HUES6 (cell line): Measurements from ENCODE around the gene SGSM2.

Experiments used
- H3K27ac ChIP-seq: 2 replicates; pipeline ENCODE4 v1.7.0; 2013; ENCODE audit warnings: low read depth, mild to moderate bottlenecking, low read length, inconsistent platforms
- H3K27me3 ChIP-seq: 2 replicates; pipeline ENCODE4 v1.6.1; 2013; ENCODE audit warnings: low read length; ENCODE audit not compliant: control insufficient read depth, insufficient read depth
- H3K36me3 ChIP-seq: 2 replicates; pipeline ENCODE4 v1.6.1; 2013; ENCODE audit warnings: low read length; ENCODE audit not compliant: control insufficient read depth, insufficient read depth
- H3K4me1 ChIP-seq: 2 replicates; pipeline ENCODE4 v1.6.1; 2013; ENCODE audit warnings: low read length; ENCODE audit not compliant: control insufficient read depth, insufficient read depth
- H3K4me3 ChIP-seq: 2 replicates; pipeline ENCODE4 v1.5.1; 2013; ENCODE audit warnings: low read depth, low read length
- H3K9ac ChIP-seq: one replicate; pipeline ENCODE4 v1.6.1; 2013; ENCODE audit warnings: mild to moderate bottlenecking, low read length
- H3K9me3 ChIP-seq: 2 replicates; pipeline ENCODE4 v1.6.1; 2013; ENCODE audit warnings: low read depth, low read length; ENCODE audit not compliant: control insufficient read depth, insufficient read depth

SGSM2 gene

DNA sequence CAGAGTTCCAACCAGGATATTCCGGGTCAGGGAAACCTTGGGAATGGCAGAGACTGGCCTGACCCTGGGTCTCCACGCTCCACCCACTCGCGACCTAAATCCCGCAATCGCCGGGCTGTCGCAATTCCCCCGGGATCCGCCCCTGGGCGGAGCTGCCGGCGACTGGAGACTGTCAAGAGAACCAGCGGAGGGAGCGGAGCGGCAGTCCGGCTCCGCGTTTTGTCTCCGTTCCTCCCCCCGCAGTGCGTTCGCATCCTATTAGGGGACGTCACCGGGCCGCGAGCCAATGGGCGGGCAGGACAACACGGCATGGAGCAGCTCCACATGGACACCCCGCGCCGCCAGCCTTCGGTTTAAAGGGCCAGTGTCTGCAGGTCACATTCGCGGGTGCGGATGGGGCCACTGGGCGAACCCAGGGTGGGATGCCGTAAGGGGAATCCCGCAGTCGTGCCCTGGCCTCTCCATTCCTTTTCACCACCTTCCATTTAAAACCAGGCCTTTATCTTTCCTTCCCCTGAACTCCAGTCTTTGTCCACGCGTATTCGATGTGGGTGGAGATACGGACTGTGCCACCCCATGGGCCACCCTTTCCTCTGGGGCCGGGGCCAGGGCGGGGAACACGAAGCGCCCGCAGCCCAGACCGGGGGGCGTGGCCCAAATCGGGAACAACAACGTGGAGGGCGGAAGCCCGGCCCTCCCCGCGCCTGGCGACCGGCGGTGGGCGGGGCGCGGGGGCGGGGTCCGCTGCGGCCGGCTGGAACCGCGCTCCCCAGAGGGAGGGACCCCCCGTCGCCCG is 64.3 kb downstream of the SGSM2 start:
- peaks cover 18% of the 10 kb centered on the region for H3K4me1 ChIP-seq
- no peaks in the 10 kb centered on the region for H3K9me3 ChIP-seq
- 0 out of 2 replicates have a peak, but pooled peaks cover under 1% of the 10 kb centered on the region for H3K36me3 ChIP-seq
- no peaks in the 10 kb centered on the region for H3K27me3 ChIP-seq
- H3K9ac ChIP-seq: peak overlapping the region; percentile 91
- H3K27ac ChIP-seq: peak overlapping the region; percentile 93
- H3K4me3 ChIP-seq: peak overlapping the region; percentile 93

DNA sequence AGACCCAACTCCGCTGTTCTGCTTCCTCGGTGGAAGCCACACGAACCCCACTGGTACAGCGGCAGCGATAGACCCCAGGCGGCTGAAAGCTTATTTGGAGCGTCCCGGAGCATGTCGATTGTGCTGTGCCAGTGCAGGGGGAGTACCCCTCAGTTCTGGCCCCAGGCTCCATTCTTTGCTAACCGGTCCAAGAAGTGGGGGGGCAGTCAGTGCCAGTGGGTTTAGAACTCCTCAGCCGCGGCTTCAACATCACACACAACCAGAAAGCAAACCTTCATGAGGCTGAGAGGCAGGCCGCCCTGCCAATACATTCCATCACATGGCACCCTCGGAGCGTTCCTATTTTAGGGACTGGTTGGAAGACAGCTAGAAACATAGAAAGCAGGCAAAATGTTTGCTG is 65.2 kb downstream of the SGSM2 start:
- no peak overlapping the region for H3K27ac ChIP-seq
- H3K9me3 ChIP-seq: no peaks in the 10 kb centered on the region
- peaks cover 11% of the 10 kb centered on the region for H3K4me1 ChIP-seq
- H3K9ac ChIP-seq: peak overlapping the region; percentile 73
- H3K4me3 ChIP-seq: peak overlapping the region; percentile 93
- 0 out of 2 replicates have a peak, but pooled peaks cover 3% of the 10 kb centered on the region for H3K36me3 ChIP-seq
- H3K27me3 ChIP-seq: no peaks in the 10 kb centered on the region

DNA sequence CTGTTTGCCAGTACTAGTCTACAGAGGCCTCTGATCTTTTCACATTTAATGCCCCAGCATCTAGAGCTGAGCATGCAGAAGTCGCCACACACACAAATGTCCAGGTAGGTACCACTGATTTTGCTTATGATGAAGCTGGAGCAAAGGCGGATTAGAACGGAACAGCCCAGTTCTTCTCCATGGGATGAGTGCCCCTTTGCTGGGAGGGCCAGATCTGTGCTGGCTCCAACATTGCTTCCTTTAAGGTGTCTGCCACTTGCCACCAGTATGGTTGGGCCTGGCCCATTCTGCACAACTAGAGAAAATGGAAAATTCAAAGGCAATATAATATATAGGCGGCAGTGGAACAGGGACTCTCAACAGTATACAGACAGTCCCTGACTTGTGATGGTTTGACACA is 65.7 kb downstream of the SGSM2 start:
- Histone ChIP-seq H3K9ac (no peak overlapping the region), H3K4me3 (0 out of 2 replicates have a peak overlapping the region, but pooled peaks have one; percentile 93), H3K27me3 (no peaks in the 10 kb centered on the region), H3K36me3 (0 out of 2 replicates have a peak, but pooled peaks cover 3% of the 10 kb centered on the region), H3K9me3 (no peaks in the 10 kb centered on the region), H3K4me1 (peaks cover 6% of the 10 kb centered on the region), H3K27ac (no peak overlapping the region)

DNA sequence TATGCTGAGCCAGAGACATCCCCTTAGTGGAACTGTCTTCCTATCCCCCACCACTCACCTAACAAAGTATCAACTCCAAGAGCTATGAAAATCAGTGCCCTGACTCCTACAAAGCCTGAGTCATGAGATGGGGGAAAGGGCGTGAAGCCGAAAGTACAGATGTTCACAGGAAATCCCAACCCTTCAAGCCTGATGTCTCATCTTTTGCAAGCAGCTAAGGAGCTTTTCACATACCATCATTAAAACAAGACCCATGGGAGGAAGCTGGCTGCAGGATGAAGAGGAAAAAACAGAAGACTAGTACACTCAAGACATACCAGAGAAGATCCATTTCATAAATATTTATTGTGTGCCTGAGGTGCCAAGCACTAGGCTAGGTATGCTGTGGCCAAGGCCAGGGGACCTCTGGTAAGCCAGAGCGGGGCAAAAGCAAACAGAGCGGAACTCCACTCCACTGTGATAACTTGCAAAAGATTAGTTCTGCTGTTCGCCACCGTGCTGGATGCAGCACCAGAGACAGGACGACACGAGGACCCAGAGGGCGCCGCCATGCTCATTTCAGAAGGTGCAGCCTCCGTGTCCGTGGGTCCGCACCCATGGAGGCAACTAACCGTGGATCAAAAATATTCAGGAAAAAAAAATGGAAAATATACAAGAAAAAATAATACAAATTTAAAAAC is 68.1 kb downstream of the SGSM2 start:
- 0 out of 2 replicates have a peak, but pooled peaks cover 3% of the 10 kb centered on the region for H3K36me3 ChIP-seq
- no peaks in the 10 kb centered on the region for H3K9me3 ChIP-seq
- H3K4me3 ChIP-seq: no peak overlapping the region
- no peaks in the 10 kb centered on the region for H3K27me3 ChIP-seq
- no peak overlapping the region for H3K27ac ChIP-seq
- H3K9ac ChIP-seq: no peak overlapping the region
- H3K4me1 ChIP-seq: no peaks in the 10 kb centered on the region

DNA sequence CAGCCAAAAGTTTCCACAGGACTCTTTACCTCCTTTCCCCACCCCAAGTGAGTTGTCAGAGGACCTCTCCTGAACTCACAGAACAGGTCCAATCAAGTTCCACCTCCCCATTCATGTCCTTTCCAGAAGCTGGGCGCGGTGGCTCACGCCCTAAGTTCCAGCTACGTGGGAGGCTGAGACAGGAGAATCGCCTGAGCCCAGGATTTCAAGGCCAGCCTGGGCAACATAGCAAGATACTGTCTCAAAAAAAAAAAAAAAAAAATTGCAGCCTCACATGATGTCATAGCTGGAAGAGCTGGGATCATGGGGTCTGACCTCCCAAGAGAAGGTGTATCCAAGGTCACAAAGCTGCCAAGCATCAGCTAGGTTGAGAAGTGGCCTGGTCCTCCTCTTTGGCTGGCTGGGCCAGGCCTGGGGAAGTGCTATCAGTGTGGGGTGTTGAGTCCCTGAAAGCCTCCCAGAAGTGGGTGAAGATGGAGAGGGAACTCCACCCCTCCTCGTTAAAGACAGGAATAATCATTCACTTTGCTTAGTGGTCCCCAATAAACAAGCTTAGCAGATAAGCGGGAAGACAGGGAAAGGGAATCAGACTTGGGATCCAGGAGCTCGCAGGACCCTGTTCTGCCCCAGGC is 69.1 kb downstream of the SGSM2 start:
- H3K9me3 ChIP-seq: no peaks in the 10 kb centered on the region
- peaks cover 6% of the 10 kb centered on the region; the same call in 1 of the 2 replicates for H3K36me3 ChIP-seq

DNA sequence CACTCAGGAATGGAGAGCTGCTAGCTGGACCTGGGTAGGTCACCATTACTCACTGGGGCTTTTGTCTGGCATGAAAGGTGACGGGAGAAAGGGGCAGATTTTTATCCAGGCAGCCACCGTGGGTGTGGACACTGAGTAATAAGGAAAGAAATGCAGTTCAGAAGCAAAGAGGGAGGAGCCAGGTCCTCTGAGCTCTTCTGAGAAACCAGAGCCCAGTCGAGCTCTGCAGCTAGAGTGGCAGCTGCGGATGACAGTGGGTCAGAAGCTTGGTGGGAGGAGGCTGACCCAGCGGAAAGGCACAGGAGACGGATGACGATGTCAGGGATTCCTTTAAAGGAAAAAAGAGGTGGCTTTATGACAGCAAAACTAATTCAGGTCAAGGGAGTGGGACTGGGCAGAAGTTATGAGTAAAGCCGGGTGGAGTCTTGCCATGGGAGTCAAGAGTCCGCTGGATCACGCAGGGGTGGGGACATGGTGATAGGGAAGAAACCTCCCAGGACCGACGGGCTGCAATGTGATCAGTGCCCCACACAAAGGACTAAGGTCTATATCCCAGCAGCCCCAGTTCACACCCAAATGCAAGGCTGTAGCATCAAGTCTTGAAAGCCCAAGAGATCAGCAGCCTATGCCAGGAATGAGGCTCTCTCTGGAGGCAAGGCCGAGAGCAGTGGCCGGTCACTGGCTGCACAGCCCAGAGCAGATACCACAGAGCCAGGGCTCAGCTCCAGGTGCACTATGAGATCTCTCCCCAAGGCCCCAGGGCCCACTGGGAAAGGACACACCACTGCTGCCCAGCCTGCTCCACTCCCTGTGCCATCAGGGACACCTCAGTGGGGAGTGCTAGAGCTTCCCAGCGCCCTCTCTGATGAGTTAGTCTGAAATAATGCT is 69.8 kb downstream of the SGSM2 start:
- no peaks in the 10 kb centered on the region for H3K9me3 ChIP-seq
- no peaks in the 10 kb centered on the region for H3K27me3 ChIP-seq
- no peak overlapping the region for H3K27ac ChIP-seq
- H3K4me1 ChIP-seq: no peaks in the 10 kb centered on the region
- no peak overlapping the region for H3K4me3 ChIP-seq
- H3K36me3 ChIP-seq: peaks cover 6% of the 10 kb centered on the region; the same call in 1 of the 2 replicates
- H3K9ac ChIP-seq: no peak overlapping the region

More for the DNA sequence above, 69.1 kb downstream of the SGSM2 start:
- no peaks in the 10 kb centered on the region for H3K4me1 ChIP-seq
- no peak overlapping the region for H3K9ac ChIP-seq
- H3K27ac ChIP-seq: no peak overlapping the region
- H3K27me3 ChIP-seq: no peaks in the 10 kb centered on the region
- no peak overlapping the region for H3K4me3 ChIP-seq

DNA sequence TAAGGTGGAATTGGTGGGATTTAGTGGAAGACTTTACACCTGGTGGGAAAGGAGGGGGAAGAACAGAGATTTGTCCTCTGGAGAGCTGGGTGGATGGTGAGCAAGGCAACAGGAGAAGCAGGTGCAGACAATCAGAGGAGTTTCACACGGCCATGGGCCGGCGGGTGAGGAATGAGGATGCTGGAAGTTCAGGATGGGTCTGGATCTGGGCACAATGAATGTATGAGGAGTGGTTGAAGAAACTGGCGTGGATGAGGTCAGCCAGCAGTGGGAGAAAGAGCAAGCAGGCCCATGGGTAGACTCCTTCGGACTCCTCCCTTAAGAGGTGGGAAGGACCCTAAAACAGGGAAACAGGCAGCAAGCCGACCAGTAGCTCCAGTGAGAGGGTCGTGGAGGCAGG is 73.7 kb downstream of the SGSM2 start:
- Histone ChIP-seq H3K4me1 (no peaks in the 10 kb centered on the region), H3K4me3 (no peak overlapping the region), H3K27ac (no peak overlapping the region), H3K9me3 (no peaks in the 10 kb centered on the region), H3K36me3 (peaks cover 23% of the 10 kb centered on the region), H3K9ac (no peak overlapping the region), H3K27me3 (no peaks in the 10 kb centered on the region)

DNA sequence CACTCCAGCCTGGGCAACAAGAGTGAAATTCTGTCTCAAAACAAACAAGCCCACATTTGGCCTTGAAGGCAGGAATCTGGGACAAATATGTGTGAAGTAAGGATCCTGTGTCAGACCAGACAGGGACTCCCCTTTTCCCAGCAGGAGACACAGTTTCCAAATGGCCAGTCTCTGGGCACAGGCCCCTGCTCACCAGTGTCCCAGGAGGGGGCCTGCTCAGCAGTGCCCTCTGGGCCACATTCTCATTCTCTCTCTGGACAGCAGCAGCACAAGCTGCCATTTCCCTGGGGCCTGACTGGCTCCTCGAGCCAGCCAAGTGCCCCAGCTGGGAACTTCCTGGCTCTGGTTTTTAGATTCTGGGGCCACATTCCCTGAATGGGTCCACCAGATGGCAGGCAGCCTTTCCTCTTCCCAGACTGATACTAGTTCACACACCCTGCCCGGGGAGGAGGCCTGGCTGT is 75.3 kb downstream of the SGSM2 start:
- Histone ChIP-seq H3K4me1 (no peaks in the 10 kb centered on the region), H3K27ac (no peak overlapping the region), H3K27me3 (no peaks in the 10 kb centered on the region), H3K9me3 (no peaks in the 10 kb centered on the region), H3K9ac (no peak overlapping the region), H3K36me3 (peaks cover 20% of the 10 kb centered on the region), H3K4me3 (no peak overlapping the region)

DNA sequence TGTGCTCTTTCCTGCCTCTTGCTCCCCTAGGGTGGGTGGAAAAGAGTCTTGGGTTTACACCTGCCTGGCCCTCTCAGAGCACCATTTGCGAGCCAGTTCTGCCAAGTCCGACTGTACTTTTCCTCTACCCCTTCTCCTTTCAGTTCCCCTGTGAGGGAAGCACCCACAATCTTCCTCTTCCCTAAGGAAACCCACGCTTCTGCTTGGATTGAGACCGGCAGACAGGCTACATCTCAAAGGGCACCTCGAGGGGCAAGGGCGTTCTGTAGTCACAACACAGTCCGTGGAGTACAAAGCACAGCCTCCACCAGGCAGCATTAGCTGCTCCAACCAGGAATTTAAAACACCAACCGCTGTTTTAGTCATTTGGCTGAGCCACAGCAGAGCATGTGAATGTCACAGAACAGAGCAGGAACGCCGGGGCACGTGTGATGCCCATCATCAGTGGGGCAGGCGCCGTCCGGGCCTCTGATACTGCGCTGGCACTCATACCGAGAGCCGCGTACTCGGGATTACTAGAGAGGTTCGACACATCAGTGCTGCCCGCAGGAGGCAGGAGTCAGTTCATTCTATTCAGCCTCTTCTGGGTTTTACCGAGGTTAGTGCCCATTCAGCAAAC is 77.3 kb downstream of the SGSM2 start:
- no peak overlapping the region for H3K9ac ChIP-seq
- H3K4me3 ChIP-seq: no peak overlapping the region
- no peaks in the 10 kb centered on the region for H3K9me3 ChIP-seq
- H3K27me3 ChIP-seq: no peaks in the 10 kb centered on the region
- no peaks in the 10 kb centered on the region for H3K4me1 ChIP-seq
- no peak overlapping the region for H3K27ac ChIP-seq
- peaks cover 32% of the 10 kb centered on the region for H3K36me3 ChIP-seq

DNA sequence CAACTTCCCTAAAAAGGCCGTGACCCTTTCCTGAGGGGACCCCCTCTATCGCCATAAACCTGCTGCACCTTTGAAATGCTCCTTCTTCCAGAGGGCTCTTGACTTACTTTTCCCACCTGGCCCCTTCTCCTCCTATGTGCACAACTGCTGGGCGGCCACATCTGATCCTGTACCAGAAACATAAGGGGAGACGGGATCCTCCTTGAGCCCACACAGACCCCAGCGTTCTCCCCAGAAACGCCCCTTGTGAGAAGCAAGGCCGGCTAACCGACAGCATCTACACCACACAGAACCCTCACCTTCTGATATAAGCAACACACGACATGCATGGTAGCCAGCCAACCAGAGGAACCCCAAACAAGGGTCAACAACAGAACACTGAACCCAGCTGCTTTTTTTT is 77.8 kb downstream of the SGSM2 start:
- Histone ChIP-seq H3K27ac (no peak overlapping the region), H3K4me3 (no peak overlapping the region), H3K9me3 (no peaks in the 10 kb centered on the region), H3K27me3 (no peaks in the 10 kb centered on the region), H3K9ac (no peak overlapping the region), H3K36me3 (peaks cover 38% of the 10 kb centered on the region), H3K4me1 (no peaks in the 10 kb centered on the region)
